ENCODE data around the gene IRAK1.

The IRAK1 gene

GRCh38 chrX:153991013-153991580, 28.6 kb downstream of the IRAK1 start:
- DNase-seq (ENCODE audit: low read depth): no peak
- H3K4me3 ChIP-seq (ENCODE audit: low read depth, low read length): no peak overlapping the region
- no peak for TF ChIP-seq CTCF (IDR thresholded peaks at IDR 0.05; ENCODE audit: low read depth, low read length, missing control alignments)

- DNase-seq (ENCODE audit: low read depth): no peak
- no peak for TF ChIP-seq CTCF (IDR thresholded peaks at IDR 0.05; ENCODE audit: low read depth, low read length, missing control alignments)
- no peak overlapping the region for H3K4me3 ChIP-seq (ENCODE audit: low read depth, low read length)
These were observed 29.6 kb downstream of the IRAK1 start for GRCh38 chrX:153989973-153990655.

- H3K4me3 ChIP-seq (ENCODE audit: low read depth, low read length): no peak overlapping the region
- TF ChIP-seq CTCF (IDR thresholded peaks at IDR 0.05; ENCODE audit: low read depth, low read length, missing control alignments): no peak
- DNase-seq (ENCODE audit: low read depth): no peak
These were observed 31.2 kb downstream of the IRAK1 start for GRCh38 chrX:153988493-153988892.

- H3K4me3 ChIP-seq (ENCODE audit: low read depth, low read length): peak overlapping the region; percentile 33
- no peak for TF ChIP-seq CTCF (IDR thresholded peaks at IDR 0.05; ENCODE audit: low read depth, low read length, missing control alignments)
- no peak for DNase-seq (ENCODE audit: low read depth)
These were observed 35.1 kb downstream of the IRAK1 start for GRCh38 chrX:153984351-153985178.

GRCh38 chrX:153983321-153983801, 36.3 kb downstream of the IRAK1 start:
- no peak overlapping the region for H3K4me3 ChIP-seq (ENCODE audit: low read depth, low read length)
- no peak for TF ChIP-seq CTCF (IDR thresholded peaks at IDR 0.05; ENCODE audit: low read depth, low read length, missing control alignments)
- DNase-seq (ENCODE audit: low read depth): no peak

- no peak for DNase-seq (ENCODE audit: low read depth)
- no peak for TF ChIP-seq CTCF (IDR thresholded peaks at IDR 0.05; ENCODE audit: low read depth, low read length, missing control alignments)
- no peak overlapping the region for H3K4me3 ChIP-seq (ENCODE audit: low read depth, low read length)
These were observed 37.8 kb downstream of the IRAK1 start for GRCh38 chrX:153981771-153982533.
